GM13977 (cell line): ENCODE results near the gene STT3B.

Source experiments
- DNase-seq: peaks from one replicate; pipeline ENCODE4 v3.0.0; 2012; ENCODE audit warnings: low spot score
- in situ Hi-C: fragments of 300-500 bp; cut with MboI; formaldehyde crosslinking; loops from one replicate; pipeline ENCODE4 v1.12.0; 2022; ENCODE audit warnings: low sequenced_read_pairs, low pct_unique_long_range_greater_than_20kb, mixed read lengths, inconsistent platforms; ENCODE audit not compliant: unreplicated experiment
- TF ChIP-seq, protein P1 (sequence below): IDR thresholded peaks from 2 replicates; pipeline ENCODE4 v1.5.1; 2012; ENCODE audit warnings: mild to moderate bottlenecking, control low read depth; ENCODE audit not compliant: insufficient read depth; ENCODE audit errors: extremely low read depth, missing control alignments

The STT3B gene

DNA sequence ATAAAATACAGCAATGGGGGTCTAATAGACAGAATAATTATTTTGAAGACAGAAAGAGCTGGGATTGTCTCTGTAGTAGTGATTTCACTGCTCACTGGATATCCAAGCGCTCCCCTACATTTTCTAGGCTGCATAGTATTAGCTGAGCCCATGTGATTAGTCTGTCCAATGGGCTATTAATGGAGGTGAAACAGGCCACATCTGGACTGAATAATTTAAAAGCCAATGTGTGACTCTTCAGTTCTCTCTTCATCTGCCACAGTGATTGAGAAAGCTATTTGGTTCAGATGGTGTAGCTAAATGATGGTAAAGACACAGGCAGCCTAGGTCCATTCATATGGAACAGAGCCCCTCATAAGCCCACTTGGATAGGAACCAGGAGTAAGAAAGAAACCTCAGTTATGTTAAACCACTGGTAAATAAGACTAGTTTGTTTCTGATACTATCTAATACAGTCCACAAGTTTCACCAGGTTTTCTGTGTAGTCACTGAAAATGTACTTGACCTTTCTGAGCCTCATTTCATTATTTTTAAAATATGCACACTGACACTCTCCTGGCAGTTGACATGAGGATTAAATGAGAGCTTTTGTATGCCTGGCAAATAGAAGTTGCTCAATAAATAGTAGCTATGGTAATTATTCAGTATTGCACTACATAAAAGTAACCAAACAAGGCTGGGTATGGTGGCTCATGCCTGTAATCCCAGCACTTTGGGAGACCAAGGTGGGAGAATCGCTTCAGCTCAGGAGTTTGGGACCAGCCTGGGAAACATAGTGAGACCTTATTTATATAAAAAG is 17.0 kb upstream of the STT3B start:
- TF ChIP-seq, protein P1, sequence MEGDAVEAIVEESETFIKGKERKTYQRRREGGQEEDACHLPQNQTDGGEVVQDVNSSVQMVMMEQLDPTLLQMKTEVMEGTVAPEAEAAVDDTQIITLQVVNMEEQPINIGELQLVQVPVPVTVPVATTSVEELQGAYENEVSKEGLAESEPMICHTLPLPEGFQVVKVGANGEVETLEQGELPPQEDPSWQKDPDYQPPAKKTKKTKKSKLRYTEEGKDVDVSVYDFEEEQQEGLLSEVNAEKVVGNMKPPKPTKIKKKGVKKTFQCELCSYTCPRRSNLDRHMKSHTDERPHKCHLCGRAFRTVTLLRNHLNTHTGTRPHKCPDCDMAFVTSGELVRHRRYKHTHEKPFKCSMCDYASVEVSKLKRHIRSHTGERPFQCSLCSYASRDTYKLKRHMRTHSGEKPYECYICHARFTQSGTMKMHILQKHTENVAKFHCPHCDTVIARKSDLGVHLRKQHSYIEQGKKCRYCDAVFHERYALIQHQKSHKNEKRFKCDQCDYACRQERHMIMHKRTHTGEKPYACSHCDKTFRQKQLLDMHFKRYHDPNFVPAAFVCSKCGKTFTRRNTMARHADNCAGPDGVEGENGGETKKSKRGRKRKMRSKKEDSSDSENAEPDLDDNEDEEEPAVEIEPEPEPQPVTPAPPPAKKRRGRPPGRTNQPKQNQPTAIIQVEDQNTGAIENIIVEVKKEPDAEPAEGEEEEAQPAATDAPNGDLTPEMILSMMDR = no peak
- in situ Hi-C loops = no loop called here
- DNase-seq = no peak

DNA sequence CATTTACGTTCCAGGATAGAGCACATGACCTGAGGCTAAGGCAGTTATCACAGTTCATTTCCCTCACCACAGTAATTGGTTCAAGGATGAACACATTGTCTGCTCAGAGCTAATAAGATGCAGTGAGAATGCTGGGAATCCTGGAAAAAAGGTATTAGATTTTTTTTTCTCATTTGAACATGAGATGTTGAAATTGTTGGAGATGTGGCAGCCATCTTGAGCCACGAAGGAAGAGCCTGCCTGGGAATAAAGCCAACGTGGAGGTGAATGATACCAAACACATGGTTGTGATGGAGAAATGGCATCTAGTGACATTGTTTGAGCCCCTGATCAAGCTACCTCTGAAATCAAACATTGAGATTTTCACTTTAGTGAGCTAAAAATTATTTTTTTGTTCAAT is 16.0 kb upstream of the STT3B start:
- TF ChIP-seq, protein P1 = no peak
- in situ Hi-C loops = no loop called here
- DNase-seq = no peak

DNA sequence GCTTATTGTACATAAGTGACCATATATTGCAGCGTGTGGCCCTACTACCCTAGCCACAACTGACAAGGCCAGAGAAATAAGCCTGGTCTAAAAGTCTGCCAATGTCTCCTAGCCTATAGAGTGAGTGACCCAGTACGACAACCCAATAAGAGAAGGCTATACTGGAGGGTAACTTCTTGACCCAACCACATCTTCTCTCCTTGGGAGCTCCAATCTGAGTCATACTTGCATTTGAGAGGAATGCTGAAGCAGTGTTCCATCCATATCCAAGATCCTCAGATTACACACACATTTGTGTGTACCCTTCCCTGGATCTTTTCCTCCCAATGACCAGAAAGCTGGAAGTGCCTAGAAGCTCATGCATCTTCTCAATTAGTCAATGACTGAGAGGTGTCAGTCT is 11.3 kb upstream of the STT3B start:
- no peak for DNase-seq
- TF ChIP-seq, protein P1 = no peak
- in situ Hi-C loops = no loop called here

DNA sequence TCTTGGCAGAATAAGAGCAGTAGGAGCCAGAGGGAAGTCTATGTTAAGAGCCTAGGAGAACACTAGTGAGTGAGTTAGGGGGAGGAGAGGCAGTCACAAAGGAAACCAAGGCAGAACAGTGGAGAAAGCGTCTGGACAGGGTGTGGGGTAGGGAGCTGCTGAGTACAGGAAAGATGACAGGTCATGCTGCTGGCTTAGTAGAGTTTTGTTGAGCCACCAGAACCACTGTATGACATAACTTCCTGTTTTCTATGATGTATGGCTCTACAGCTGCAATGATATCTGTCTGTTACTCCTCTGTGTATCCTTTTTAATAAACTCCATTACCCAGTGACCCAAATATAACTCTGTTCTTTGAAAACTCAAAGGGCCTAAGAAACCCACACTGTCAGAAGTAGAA is 10.6 kb upstream of the STT3B start:
- in situ Hi-C loops = no loop called here
- peak; percentile 56 for DNase-seq
- TF ChIP-seq, protein P1 = no peak

DNA sequence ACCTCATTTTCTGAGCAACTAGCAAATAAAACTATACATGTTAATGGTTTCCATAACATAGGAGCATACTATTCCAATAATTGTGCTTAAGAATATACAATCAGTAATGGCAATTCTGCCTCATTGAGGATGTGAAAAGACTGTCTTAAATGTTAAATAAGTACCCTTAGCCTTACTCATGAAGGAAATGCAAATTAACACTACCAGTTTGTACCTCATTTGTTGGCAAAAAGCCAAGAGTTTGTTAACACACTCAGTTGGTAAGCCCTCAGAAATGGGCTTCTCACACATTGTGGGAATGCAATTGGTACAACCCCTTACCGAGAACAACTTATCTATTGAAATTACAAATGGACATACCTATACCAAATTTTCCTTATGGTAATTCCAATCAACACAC is 9.2 kb upstream of the STT3B start:
- no peak for DNase-seq
- TF ChIP-seq, protein P1 = no peak
- in situ Hi-C loops = no loop called here

DNA sequence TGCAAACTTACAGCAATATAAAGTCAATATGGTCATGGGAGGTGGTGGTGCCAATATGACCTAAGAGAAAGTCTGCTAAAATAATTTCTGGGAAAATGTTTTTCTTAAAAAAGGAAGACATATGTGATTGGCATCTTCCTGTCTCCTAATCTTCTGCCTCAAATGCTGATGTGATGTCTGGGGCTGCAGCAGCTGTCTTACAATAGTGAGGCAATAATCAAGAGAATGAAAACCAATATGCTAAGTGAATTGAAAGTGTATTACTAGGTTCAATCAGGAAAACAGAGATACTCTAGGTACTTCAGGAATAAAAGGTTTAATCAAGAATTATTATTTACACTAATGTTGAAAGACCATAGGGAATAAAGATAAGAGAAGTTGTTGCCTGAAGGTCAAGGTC is 7.2 kb upstream of the STT3B start:
- in situ Hi-C loops = no loop called here
- DNase-seq = no peak
- TF ChIP-seq, protein P1 = no peak
